Breast epithelium (tissue), 3 donors: ENCODE data around the gene FLT3LG.

ENCODE experiments used
- POLR2A ChIP-seq: fragments of 450-650 bp; IDR thresholded peaks from one replicate; pipeline ENCODE4 v1.6.1; 2016; ENCODE audit warnings: antibody characterized with exemption, mild to moderate bottlenecking, moderate library complexity
- TF ChIP-seq, protein P1 (sequence below), 3 donors: fragments of 450-650 bp; IDR thresholded peaks; one replicate each; pipeline ENCODE4 v1.5.1; 2016 to 2017; ENCODE audit warnings: antibody characterized with exemption in 3 of 3, mild to moderate bottlenecking in 3 of 3, moderate library complexity in 3 of 3

DNA sequence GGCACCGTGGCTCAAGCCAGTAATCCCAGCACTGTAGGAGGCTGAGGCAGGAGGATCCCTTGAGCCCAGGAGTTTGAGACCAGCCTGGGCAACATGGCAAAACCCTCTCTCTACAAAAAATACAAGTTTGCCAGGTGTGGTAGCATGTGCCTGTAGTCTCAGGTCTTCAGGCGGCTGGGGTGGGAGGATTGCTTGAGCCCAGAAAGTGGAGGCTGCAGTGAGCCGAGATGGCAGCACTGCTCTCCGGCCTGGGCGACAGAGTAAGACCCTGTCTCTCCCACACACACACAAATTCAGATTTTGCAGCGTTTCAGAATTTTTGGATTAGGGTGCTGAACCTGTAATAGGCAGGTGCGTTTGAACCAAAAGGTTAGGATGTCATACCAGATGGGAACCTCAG, 24.5 kb downstream of the FLT3LG start:
- TF ChIP-seq, protein P1, sequence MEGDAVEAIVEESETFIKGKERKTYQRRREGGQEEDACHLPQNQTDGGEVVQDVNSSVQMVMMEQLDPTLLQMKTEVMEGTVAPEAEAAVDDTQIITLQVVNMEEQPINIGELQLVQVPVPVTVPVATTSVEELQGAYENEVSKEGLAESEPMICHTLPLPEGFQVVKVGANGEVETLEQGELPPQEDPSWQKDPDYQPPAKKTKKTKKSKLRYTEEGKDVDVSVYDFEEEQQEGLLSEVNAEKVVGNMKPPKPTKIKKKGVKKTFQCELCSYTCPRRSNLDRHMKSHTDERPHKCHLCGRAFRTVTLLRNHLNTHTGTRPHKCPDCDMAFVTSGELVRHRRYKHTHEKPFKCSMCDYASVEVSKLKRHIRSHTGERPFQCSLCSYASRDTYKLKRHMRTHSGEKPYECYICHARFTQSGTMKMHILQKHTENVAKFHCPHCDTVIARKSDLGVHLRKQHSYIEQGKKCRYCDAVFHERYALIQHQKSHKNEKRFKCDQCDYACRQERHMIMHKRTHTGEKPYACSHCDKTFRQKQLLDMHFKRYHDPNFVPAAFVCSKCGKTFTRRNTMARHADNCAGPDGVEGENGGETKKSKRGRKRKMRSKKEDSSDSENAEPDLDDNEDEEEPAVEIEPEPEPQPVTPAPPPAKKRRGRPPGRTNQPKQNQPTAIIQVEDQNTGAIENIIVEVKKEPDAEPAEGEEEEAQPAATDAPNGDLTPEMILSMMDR (IDR thresholded peaks at IDR 0.05) = no peak
- no peak for TF ChIP-seq POLR2A
